HL-60 (cell line): Measurements from ENCODE around the gene C5AR2.

Source experiments
- CTCF ChIP-seq: IDR thresholded peaks from one replicate; pipeline ENCODE4 v1.5.1; 2011; ENCODE audit warnings: low read length, control low read depth, inconsistent platforms; ENCODE audit not compliant: insufficient read depth
- POLR2AphosphoS5 ChIP-seq: IDR thresholded peaks from 2 replicates; pipeline ENCODE4 v1.6.1; 2012; ENCODE audit warnings: low read depth

- no peak for TF ChIP-seq POLR2AphosphoS5
- TF ChIP-seq CTCF, result no peak
Observed at GRCh38 chr19:47363758-47364531, 32.0 kb downstream of the C5AR2 start.
